Spleen (tissue), 7 donors: ENCODE results near the gene PARD3.

Experiments
- CTCF ChIP-seq, 11 experiments: fragments of 200-600 bp in 7 of 11; fragments of 450-650 bp in 4 of 11; sonication (generic) in 4 of 11; IDR thresholded peaks in 8 of 11; conservative IDR thresholded peaks in 3 of 11; 1 replicate in 7 of 11; 2 replicates in 4 of 11; pipeline versions ENCODE4 v1.4.0 to v1.8.0; 2016 to 2021; ENCODE audit warnings: antibody characterized with exemption in 11 of 11, inconsistent platforms in 4 of 11, mild to moderate bottlenecking in 1 of 11
- POLR2AphosphoS5 ChIP-seq, 3 donors: sonication (generic); formaldehyde crosslinking; IDR thresholded peaks; one replicate each; pipeline ENCODE4 v1.5.1; 2017; ENCODE audit warnings: antibody characterized with exemption in 3 of 3
- donor health status: DM: no; HTN: no; CAD: no; lungs with moderate emphysema.
- donor health status: DM: no; HTN: no; CAD: no.
- donor health status: DM: no; HTN: no; CAD: no.

- no peak for TF ChIP-seq CTCF (IDR thresholded peaks at IDR 0.05 in 8 of 11, conservative IDR thresholded peaks at IDR 0.05 in 3 of 11)
- TF ChIP-seq POLR2AphosphoS5 (IDR thresholded peaks at IDR 0.05) = no peak
Observed at GRCh38 chr10:34166354-34166753, 648.7 kb downstream of the PARD3 start.
